Vagina (tissue), 2 donors: ENCODE results near the gene CCSER1.

Experiments used
- CTCF ChIP-seq, 3 experiments: fragments of 450-650 bp in 2 of 3; fragments of 200-600 bp in 1 of 3; sonication (generic) in 1 of 3; IDR thresholded peaks; one replicate each; pipeline ENCODE4 v1.5.1; 2017 to 2019; ENCODE audit warnings: antibody characterized with exemption in 3 of 3, mild to moderate bottlenecking in 2 of 3, moderate library complexity in 2 of 3
- POLR2A ChIP-seq, 2 donors: fragments of 450-650 bp; IDR thresholded peaks; one replicate each; pipeline ENCODE4 v1.6.1; 2017; ENCODE audit warnings: antibody characterized with exemption in 2 of 2, mild to moderate bottlenecking in 2 of 2, moderate library complexity in 2 of 2
- POLR2AphosphoS5 ChIP-seq, 2 donors: sonication (generic); formaldehyde crosslinking; IDR thresholded peaks; one replicate each; pipeline ENCODE4 v1.9.0; 2017; ENCODE audit warnings: antibody characterized with exemption in 2 of 2, mild to moderate bottlenecking in 2 of 2, low read depth in 1 of 2; ENCODE audit not compliant: insufficient read depth in 1 of 2

GRCh38 chr4:91065117-91065516 lies 937.9 kb downstream of the CCSER1 start:
- TF ChIP-seq CTCF (IDR thresholded peaks at IDR 0.05), result no peak
- no peak for TF ChIP-seq POLR2AphosphoS5 (IDR thresholded peaks at IDR 0.05; ENCODE audit: insufficient read depth in 1 of 2, low read depth in 1 of 2)
- no peak for TF ChIP-seq POLR2A (IDR thresholded peaks at IDR 0.05)
